Activated CD8-positive, alpha-beta memory T cell treated with anti-CD3 and anti-CD28 coated beads for 36 hours (primary cell): ENCODE data around the gene EPS8L1. TPM values are rescaled to one million over a fixed set of nuclear protein-coding genes. Genes with fewer than 3 reads are reported as not detected.

Source experiments
- CTCF ChIA-PET: fragments of 350-600 bp; sonication (Branson Sonifier 250); formaldehyde crosslinking; loops from one replicate; lab custom pipeline; 2021; ENCODE audit warnings: antibody characterized with exemption; lab: Charles Lee
- POLR2A ChIA-PET: fragments of 350-600 bp; sonication (Branson Sonifier 250); formaldehyde crosslinking; loops from one replicate; lab custom pipeline; 2021; ENCODE audit warnings: antibody characterized with exemption; lab: Charles Lee
- total RNA-seq, 2 experiments: library from RNA; stranded (reverse); gene quantifications; one replicate each; pipeline ENCODE4 v1.2.3, GENCODE V29; 2021

EPS8L1 gene
- total RNA-seq, 2 experiments from 2014 or later, result 1.4 to 1.5 TPM

- POLR2A ChIA-PET, result interaction anchor here (0.5 kb wide), 1 partner anchor 51 kb away, joined by 3 read pairs; no protein-coding TSS in a partner anchor
Observed at GRCh38 chr19:55088543-55089341, 13.1 kb downstream of the EPS8L1 start.

GRCh38 chr19:55089342-55089944 lies 13.8 kb downstream of the EPS8L1 start:
- POLR2A ChIA-PET, result interaction anchor here (0.5 kb wide), 1 partner anchor 51 kb away, joined by 3 read pairs; no protein-coding TSS in a partner anchor
- CTCF ChIA-PET, result interaction anchor here (0.8 to 1.5 kb wide), 2 partner anchors 10 to 150 kb away, joined by 3 read pairs; no protein-coding TSS in a partner anchor

More at GRCh38 chr19:55088543-55089341, 13.1 kb downstream of the EPS8L1 start:
- CTCF ChIA-PET, result interaction anchor here (0.5 to 1.5 kb wide), 6 partner anchors 9 to 151 kb away, joined by 3 to 4 read pairs (median 3); partner anchors contain the start of gene PPP1R12C

- CTCF ChIA-PET, result no interaction called here
- POLR2A ChIA-PET, result interaction anchor here (0.5 kb wide), 1 partner anchor 13 kb away, joined by 9 read pairs; no protein-coding TSS in a partner anchor
Observed at GRCh38 chr19:55090564-55090963, 14.9 kb downstream of the EPS8L1 start.

GRCh38 chr19:55091126-55091910 lies 15.6 kb downstream of the EPS8L1 start:
- ChIA-PET CTCF (no interaction called here), POLR2A (interaction anchor here (0.5 kb wide), 2 partner anchors 14 to 19 kb away, joined by 8 to 9 read pairs; no protein-coding TSS in a partner anchor)

GRCh38 chr19:55091955-55092354 lies 16.3 kb downstream of the EPS8L1 start:
- ChIA-PET CTCF (no interaction called here), POLR2A (no interaction called here)

GRCh38 chr19:55092423-55093318 lies 17.0 kb downstream of the EPS8L1 start:
- ChIA-PET POLR2A (no interaction called here), CTCF (no interaction called here)

GRCh38 chr19:55094456-55095259 lies 19.0 kb downstream of the EPS8L1 start:
- CTCF ChIA-PET, result no interaction called here
- POLR2A ChIA-PET, result no interaction called here

GRCh38 chr19:55095260-55096060 lies 19.8 kb downstream of the EPS8L1 start:
- ChIA-PET CTCF (no interaction called here), POLR2A (no interaction called here)

GRCh38 chr19:55096061-55096701 lies 20.5 kb downstream of the EPS8L1 start:
- ChIA-PET POLR2A (no interaction called here), CTCF (no interaction called here)

GRCh38 chr19:55097864-55098715 lies 22.4 kb downstream of the EPS8L1 start:
- ChIA-PET POLR2A (no interaction called here), CTCF (interaction anchor here (1.0 kb wide), 1 partner anchor 28 kb away, joined by 3 read pairs; no protein-coding TSS in a partner anchor)

GRCh38 chr19:55098716-55099556 lies 23.3 kb downstream of the EPS8L1 start:
- ChIA-PET POLR2A (no interaction called here), CTCF (interaction anchor here (0.6 to 1.0 kb wide), 2 partner anchors 28 to 43 kb away, joined by 3 read pairs; no protein-coding TSS in a partner anchor)

- POLR2A ChIA-PET, result no interaction called here
- CTCF ChIA-PET, result interaction anchor here (0.6 kb wide), 2 partner anchors 42 kb away, joined by 3 read pairs; no protein-coding TSS in a partner anchor
Observed at GRCh38 chr19:55099557-55100506, 24.2 kb downstream of the EPS8L1 start.

- CTCF ChIA-PET, result no interaction called here
- POLR2A ChIA-PET, result no interaction called here
Observed at GRCh38 chr19:55101261-55101660, 25.6 kb downstream of the EPS8L1 start.

- ChIA-PET CTCF (no interaction called here), POLR2A (no interaction called here)
Observed at GRCh38 chr19:55103190-55103589, 27.5 kb downstream of the EPS8L1 start.
